LNCAP (cell line): Measurements from ENCODE around the gene SCN2B.

Source experiments
- TF ChIP-seq, protein P1 (sequence below): fragments of 450-650 bp; IDR thresholded peaks from 2 replicates; pipeline ENCODE4 v1.5.1; 2017; ENCODE audit warnings: mild to moderate bottlenecking

The SCN2B gene

DNA sequence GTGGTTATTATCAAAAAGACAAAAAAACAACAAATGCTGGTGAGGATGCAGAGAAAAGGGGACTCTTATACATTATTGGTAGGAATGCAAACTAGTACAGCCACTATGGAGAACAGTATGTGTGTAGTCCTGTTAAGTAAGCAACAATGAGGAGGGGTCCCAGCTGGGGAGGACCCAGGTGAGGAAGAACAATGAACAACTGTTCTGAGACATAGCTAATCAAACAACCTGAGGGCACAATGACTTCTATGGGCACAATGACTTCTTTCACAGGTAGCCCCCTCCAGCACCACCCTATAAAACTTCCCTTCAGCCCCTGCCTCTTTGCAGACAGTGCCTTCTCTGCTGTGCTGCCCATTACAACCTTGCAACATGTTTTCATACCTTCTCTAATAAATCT is 42.8 kb upstream of the SCN2B start:
- TF ChIP-seq, protein P1, sequence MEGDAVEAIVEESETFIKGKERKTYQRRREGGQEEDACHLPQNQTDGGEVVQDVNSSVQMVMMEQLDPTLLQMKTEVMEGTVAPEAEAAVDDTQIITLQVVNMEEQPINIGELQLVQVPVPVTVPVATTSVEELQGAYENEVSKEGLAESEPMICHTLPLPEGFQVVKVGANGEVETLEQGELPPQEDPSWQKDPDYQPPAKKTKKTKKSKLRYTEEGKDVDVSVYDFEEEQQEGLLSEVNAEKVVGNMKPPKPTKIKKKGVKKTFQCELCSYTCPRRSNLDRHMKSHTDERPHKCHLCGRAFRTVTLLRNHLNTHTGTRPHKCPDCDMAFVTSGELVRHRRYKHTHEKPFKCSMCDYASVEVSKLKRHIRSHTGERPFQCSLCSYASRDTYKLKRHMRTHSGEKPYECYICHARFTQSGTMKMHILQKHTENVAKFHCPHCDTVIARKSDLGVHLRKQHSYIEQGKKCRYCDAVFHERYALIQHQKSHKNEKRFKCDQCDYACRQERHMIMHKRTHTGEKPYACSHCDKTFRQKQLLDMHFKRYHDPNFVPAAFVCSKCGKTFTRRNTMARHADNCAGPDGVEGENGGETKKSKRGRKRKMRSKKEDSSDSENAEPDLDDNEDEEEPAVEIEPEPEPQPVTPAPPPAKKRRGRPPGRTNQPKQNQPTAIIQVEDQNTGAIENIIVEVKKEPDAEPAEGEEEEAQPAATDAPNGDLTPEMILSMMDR, result no peak

GRCh38 chr11:118217575-118217974 is 41.1 kb upstream of the SCN2B start:
- TF ChIP-seq, protein P1, result no peak

GRCh38 chr11:118216621-118217481 is 40.4 kb upstream of the SCN2B start:
- TF ChIP-seq, protein P1, result no peak

DNA sequence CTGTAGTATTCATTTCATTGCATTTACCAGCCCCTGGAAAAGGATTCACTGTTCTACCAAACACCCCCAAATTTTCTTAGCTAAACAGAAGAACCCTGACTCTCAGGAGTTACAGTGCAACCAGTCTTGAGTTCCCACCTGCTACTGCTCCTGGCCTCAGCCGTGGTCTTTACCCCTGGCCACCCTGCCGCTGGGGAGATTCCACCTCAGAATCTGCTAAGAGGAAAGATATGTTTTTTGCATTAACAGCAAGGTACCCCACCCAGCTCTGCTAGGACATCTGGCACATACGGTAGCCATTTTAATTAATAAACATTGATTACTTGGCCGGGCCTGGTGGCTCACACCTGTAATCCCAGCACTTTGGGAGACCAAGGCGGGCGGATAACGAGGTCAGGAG is 39.3 kb upstream of the SCN2B start:
- TF ChIP-seq, protein P1, result no peak

DNA sequence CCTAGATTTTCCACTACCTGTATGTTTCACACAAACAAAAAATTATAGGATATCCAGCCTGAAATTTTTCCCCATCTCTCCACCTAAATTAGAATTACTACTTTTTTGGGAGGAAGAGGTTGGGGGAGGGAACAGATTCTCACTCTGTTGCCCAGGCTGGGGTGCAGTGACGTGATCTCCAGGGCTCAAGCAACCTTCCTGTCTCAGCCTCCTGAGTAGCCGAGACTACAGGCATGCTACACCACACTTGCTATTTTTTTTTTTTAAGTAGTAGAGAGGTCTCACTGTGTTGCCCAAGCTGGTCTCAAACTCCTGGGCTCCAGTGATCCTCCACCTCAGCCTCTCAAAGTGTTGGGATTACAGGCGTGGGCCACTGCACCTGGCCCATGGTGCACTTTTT is 38.8 kb upstream of the SCN2B start:
- TF ChIP-seq, protein P1, result no peak

DNA sequence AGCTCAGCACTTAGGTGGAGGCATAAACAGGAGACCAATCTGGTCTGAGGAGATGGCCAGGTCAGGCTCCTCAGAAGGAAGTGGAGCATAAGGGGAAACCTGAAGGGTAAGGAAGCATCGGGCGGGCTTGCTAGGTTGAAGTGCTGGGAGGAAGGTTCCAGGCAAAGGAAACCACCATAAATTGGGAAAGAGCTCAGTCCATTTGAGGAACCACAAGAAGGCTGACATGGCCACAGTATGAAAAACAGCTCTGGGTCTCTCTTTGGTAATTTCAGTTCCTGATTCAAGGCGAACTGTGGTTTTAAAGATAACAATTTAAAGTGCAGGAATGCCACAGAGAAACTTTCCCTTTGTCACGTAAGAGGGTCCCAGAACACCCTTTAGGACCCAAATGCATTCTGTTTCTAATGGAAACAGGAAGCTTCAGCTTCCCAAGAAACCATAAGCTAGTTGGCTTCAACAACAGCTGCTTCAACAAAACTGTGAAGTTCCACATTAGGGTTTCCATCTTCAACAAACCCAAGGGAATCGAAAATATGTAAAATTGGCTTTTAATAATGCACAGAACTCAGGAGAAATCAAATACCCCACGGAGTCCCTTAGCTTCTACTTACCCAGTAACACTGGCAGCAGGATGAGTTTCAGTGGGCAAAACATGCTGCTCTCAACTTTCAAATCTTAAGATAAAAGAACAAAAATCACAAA is 37.9 kb upstream of the SCN2B start:
- TF ChIP-seq, protein P1, result no peak

DNA sequence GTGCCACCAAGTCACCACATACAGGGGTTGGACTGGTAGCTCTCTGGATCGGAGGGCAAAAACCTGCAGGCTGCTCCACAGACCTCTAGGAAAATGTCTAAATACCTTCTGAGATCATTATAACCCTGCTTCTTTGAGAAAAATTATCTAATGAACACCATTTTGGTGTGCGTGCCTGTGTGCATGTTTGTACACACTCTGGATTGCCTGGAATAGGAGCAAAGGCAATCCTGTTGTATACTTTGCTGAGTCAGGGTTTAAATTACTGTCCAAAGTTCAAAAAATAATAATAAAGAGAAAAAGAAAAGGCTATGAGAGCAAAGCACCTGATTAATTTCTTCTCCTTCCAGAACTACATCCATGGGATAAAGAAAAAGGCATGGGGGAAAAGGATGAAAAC is 37.3 kb upstream of the SCN2B start:
- TF ChIP-seq, protein P1, result no peak
